Measurements from ENCODE around the gene SLC12A7.

The SLC12A7 gene

DNA sequence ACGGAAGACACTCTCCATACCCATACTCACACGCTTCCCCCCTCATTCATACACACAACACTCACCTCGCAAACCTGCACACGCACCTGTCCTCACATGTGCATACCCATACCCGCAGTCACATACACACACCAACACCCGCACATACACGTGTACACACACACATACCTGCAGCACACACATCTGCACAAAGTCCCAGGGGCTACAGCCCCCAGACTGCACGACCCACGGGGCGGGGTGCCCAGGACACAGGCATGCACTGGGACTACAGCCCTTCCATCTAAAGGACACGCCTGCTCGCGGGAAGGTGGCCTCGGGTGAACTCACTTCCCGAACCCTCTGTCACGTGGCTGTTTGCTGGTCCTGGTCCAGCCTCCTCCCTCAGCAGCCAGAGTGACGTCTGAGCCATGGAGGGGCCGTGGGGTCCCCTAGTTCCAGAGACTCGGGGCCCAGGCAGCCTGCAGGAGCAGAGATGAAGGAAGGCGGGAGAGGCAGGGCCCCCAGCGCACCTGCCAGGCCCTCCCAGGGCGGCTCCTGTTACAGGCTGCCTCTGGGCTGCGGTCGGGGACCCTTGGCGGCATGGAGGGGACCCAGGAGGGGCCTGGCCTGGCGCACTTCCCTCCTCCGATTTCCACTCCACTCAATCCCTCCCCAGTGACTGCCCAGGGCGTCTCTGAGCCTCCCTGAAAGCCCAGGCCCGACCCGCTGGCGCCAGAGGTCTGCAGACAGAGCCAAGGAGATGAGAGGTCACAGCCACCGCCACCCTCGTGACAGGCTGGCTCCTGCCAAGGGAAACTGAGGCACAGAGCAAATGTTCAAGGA, 8.1 kb downstream of the SLC12A7 start (continued):
- TF ChIP-seq, protein P1, sequence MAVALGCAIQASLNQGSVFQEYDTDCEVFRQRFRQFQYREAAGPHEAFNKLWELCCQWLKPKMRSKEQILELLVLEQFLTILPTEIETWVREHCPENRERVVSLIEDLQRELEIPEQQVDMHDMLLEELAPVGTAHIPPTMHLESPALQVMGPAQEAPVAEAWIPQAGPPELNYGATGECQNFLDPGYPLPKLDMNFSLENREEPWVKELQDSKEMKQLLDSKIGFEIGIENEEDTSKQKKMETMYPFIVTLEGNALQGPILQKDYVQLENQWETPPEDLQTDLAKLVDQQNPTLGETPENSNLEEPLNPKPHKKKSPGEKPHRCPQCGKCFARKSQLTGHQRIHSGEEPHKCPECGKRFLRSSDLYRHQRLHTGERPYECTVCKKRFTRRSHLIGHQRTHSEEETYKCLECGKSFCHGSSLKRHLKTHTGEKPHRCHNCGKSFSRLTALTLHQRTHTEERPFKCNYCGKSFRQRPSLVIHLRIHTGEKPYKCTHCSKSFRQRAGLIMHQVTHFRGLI (tag by site-specific recombination; IDR thresholded peaks at IDR 0.05): no peak
- TF ChIP-seq KLF1 (tag by site-specific recombination; IDR thresholded peaks at IDR 0.05): peak; percentile 20; the same call in 1 of the 2 replicates
- no peak for TF ChIP-seq ZNF19 (tag by site-specific recombination; IDR thresholded peaks at IDR 0.05; ENCODE audit: low read depth)
- TF ChIP-seq ZNF560 (tag by site-specific recombination; IDR thresholded peaks at IDR 0.05; ENCODE audit: borderline replicate concordance): no peak
- no peak for TF ChIP-seq EGR2 (tag by site-specific recombination; IDR thresholded peaks at IDR 0.05; ENCODE audit: low read depth)
- no peak for TF ChIP-seq ZNF169 (tag by site-specific recombination; IDR thresholded peaks at IDR 0.05)
- TF ChIP-seq, protein P2, sequence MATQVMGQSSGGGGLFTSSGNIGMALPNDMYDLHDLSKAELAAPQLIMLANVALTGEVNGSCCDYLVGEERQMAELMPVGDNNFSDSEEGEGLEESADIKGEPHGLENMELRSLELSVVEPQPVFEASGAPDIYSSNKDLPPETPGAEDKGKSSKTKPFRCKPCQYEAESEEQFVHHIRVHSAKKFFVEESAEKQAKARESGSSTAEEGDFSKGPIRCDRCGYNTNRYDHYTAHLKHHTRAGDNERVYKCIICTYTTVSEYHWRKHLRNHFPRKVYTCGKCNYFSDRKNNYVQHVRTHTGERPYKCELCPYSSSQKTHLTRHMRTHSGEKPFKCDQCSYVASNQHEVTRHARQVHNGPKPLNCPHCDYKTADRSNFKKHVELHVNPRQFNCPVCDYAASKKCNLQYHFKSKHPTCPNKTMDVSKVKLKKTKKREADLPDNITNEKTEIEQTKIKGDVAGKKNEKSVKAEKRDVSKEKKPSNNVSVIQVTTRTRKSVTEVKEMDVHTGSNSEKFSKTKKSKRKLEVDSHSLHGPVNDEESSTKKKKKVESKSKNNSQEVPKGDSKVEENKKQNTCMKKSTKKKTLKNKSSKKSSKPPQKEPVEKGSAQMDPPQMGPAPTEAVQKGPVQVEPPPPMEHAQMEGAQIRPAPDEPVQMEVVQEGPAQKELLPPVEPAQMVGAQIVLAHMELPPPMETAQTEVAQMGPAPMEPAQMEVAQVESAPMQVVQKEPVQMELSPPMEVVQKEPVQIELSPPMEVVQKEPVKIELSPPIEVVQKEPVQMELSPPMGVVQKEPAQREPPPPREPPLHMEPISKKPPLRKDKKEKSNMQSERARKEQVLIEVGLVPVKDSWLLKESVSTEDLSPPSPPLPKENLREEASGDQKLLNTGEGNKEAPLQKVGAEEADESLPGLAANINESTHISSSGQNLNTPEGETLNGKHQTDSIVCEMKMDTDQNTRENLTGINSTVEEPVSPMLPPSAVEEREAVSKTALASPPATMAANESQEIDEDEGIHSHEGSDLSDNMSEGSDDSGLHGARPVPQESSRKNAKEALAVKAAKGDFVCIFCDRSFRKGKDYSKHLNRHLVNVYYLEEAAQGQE (tag by site-specific recombination; IDR thresholded peaks at IDR 0.05): no peak
- no peak for TF ChIP-seq ZNF2 (tag by site-specific recombination; IDR thresholded peaks at IDR 0.05)
- TF ChIP-seq GLIS2 (tag by site-specific recombination; IDR thresholded peaks at IDR 0.05): 0 out of 2 replicates have a peak, but pooled peaks have one; percentile 18
- TF ChIP-seq, protein P3, sequence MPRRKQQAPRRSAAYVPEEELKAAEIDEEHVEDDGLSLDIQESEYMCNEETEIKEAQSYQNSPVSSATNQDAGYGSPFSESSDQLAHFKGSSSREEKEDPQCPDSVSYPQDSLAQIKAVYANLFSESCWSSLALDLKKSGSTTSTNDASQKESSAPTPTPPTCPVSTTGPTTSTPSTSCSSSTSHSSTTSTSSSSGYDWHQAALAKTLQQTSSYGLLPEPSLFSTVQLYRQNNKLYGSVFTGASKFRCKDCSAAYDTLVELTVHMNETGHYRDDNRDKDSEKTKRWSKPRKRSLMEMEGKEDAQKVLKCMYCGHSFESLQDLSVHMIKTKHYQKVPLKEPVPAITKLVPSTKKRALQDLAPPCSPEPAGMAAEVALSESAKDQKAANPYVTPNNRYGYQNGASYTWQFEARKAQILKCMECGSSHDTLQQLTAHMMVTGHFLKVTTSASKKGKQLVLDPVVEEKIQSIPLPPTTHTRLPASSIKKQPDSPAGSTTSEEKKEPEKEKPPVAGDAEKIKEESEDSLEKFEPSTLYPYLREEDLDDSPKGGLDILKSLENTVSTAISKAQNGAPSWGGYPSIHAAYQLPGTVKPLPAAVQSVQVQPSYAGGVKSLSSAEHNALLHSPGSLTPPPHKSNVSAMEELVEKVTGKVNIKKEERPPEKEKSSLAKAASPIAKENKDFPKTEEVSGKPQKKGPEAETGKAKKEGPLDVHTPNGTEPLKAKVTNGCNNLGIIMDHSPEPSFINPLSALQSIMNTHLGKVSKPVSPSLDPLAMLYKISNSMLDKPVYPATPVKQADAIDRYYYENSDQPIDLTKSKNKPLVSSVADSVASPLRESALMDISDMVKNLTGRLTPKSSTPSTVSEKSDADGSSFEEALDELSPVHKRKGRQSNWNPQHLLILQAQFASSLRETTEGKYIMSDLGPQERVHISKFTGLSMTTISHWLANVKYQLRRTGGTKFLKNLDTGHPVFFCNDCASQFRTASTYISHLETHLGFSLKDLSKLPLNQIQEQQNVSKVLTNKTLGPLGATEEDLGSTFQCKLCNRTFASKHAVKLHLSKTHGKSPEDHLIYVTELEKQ (tag by site-specific recombination; IDR thresholded peaks at IDR 0.05; ENCODE audit: borderline replicate concordance): no peak
- TF ChIP-seq SALL2 (tag by site-specific recombination; IDR thresholded peaks at IDR 0.05; ENCODE audit: borderline replicate concordance): 0 out of 2 replicates have a peak, but pooled peaks have one; percentile 37
- TF ChIP-seq ZNF335 (tag by site-specific recombination; conservative IDR thresholded peaks at IDR 0.05): no peak
- TF ChIP-seq ZNF423 (tag by site-specific recombination; IDR thresholded peaks at IDR 0.05): no peak
- no peak for TF ChIP-seq ZNF248 (tag by site-specific recombination; IDR thresholded peaks at IDR 0.05)
- TF ChIP-seq ZNF473 (tag by site-specific recombination; IDR thresholded peaks at IDR 0.05): no peak
- TF ChIP-seq, protein P4, sequence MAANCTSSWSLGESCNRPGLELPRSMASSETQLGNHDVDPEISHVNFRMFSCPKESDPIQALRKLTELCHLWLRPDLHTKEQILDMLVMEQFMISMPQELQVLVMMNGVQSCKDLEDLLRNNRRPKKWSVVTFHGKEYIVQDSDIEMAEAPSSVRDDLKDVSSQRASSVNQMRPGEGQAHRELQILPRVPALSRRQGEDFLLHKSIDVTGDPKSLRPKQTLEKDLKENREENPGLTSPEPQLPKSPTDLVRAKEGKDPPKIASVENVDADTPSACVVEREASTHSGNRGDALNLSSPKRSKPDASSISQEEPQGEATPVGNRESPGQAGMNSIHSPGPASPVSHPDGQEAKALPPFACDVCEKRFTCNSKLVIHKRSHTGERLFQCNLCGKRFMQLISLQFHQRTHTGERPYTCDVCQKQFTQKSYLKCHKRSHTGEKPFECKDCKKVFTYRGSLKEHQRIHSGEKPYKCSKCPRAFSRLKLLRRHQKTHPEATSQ (tag by site-specific recombination; IDR thresholded peaks at IDR 0.05): no peak
- no peak for TF ChIP-seq ZNF521 (tag by site-specific recombination; IDR thresholded peaks at IDR 0.05)
- TF ChIP-seq ZNF792 (tag by site-specific recombination; IDR thresholded peaks at IDR 0.05): no peak
- TF ChIP-seq ZBTB7A (tag by site-specific recombination; IDR thresholded peaks at IDR 0.05; ENCODE audit: low read depth): no peak
- TF ChIP-seq SETDB1 (IDR thresholded peaks at IDR 0.05; ENCODE audit: insufficient read length, low read length): no peak
- no peak for TF ChIP-seq ZNF529 (tag by site-specific recombination; IDR thresholded peaks at IDR 0.05; ENCODE audit: insufficient replicate concordance)
- TF ChIP-seq GLI4 (tag by site-specific recombination; IDR thresholded peaks at IDR 0.05): no peak
- no peak for TF ChIP-seq ZNF133 (tag by site-specific recombination; IDR thresholded peaks at IDR 0.05)
